Measurements from ENCODE around the gene MRPL1. TPM values are rescaled to one million over a fixed set of nuclear protein-coding genes. Genes with fewer than 3 reads are reported as not detected.

MRPL1 gene
- polyA plus RNA-seq, 4 donors = 21.9 to 61.8 (median 32.1) TPM

GRCh38 chr4:77819404-77819842 lies 43.2 kb upstream of the MRPL1 start:
- Histone ChIP-seq H3K27me3 (ENCODE audit: control insufficient read depth in 3 of 3, insufficient read depth in 3 of 3, low read length in 3 of 3) (no peaks in the 10 kb centered on the region), H3K9me3 (ENCODE audit: control insufficient read depth in 2 of 2, insufficient read depth in 1 of 2, low read depth in 1 of 2, low read length in 1 of 2) (no peaks in the 10 kb centered on the region), H3K36me3 (ENCODE audit: control insufficient read depth in 3 of 3, insufficient read depth in 2 of 3, low read depth in 1 of 3, low read length in 3 of 3) (no peaks in the 10 kb centered on the region), H3K4me1 (ENCODE audit: control insufficient read depth in 3 of 3, insufficient read depth in 2 of 3, low read depth in 1 of 3, low read length in 2 of 3) (peaks cover 3 to 18% (median 7%) of the 10 kb centered on the region in 3 donors), H3K4me3 (ENCODE audit: low read depth in 1 of 3, low read length in 3 of 3) (peak overlapping the region; percentile 97 to 99 (median 99)), H3K27ac (ENCODE audit: low read depth in 1 of 3, low read length in 2 of 3) (peak overlapping the region; percentile 99 to 100 (median 99))
- FAIRE-seq = no peak
- no peak for DNase-seq
- WGBS, 3 donors = 0 to 3% (median 1%) methylated on average over 19 to 66 of the region's 66 CpGs

- Histone ChIP-seq H3K4me1 (ENCODE audit: control insufficient read depth in 3 of 3, insufficient read depth in 2 of 3, low read depth in 1 of 3, low read length in 2 of 3) (peaks cover 3 to 18% (median 7%) of the 10 kb centered on the region in 3 donors), H3K27ac (ENCODE audit: low read depth in 1 of 3, low read length in 2 of 3) (peak overlapping the region; percentile 99 to 100 (median 99)), H3K9me3 (ENCODE audit: control insufficient read depth in 2 of 2, insufficient read depth in 1 of 2, low read depth in 1 of 2, low read length in 1 of 2) (no peaks in the 10 kb centered on the region), H3K27me3 (ENCODE audit: control insufficient read depth in 3 of 3, insufficient read depth in 3 of 3, low read length in 3 of 3) (no peaks in the 10 kb centered on the region), H3K4me3 (ENCODE audit: low read depth in 1 of 3, low read length in 3 of 3) (peak overlapping the region; percentile 97 to 99 (median 99)), H3K36me3 (ENCODE audit: control insufficient read depth in 3 of 3, insufficient read depth in 2 of 3, low read depth in 1 of 3, low read length in 3 of 3) (no peaks in the 10 kb centered on the region)
- peak; percentile 95 to 96 for DNase-seq
- FAIRE-seq = no peak
- WGBS, 3 donors = 0 to 1% (median 1%) methylated on average over 62 to 81 of the region's 81 CpGs
These were observed 42.6 kb upstream of the MRPL1 start for GRCh38 chr4:77819843-77820648.

- FAIRE-seq (no peak), DNase-seq (no peak)
- Histone ChIP-seq H3K4me3 (ENCODE audit: low read depth in 1 of 3, low read length in 3 of 3) (peak overlapping the region; percentile 97 to 99 (median 99)), H3K27me3 (ENCODE audit: control insufficient read depth in 3 of 3, insufficient read depth in 3 of 3, low read length in 3 of 3) (no peaks in the 10 kb centered on the region), H3K27ac (ENCODE audit: low read depth in 1 of 3, low read length in 2 of 3) (peak overlapping the region; percentile 99 to 100 (median 99)), H3K36me3 (ENCODE audit: control insufficient read depth in 3 of 3, insufficient read depth in 2 of 3, low read depth in 1 of 3, low read length in 3 of 3) (no peaks in the 10 kb centered on the region), H3K4me1 (ENCODE audit: control insufficient read depth in 3 of 3, insufficient read depth in 2 of 3, low read depth in 1 of 3, low read length in 2 of 3) (peaks cover 2 to 12% (median 3%) of the 10 kb centered on the region in 3 donors), H3K9me3 (ENCODE audit: control insufficient read depth in 2 of 2, insufficient read depth in 1 of 2, low read depth in 1 of 2, low read length in 1 of 2) (no peaks in the 10 kb centered on the region)
- WGBS, 3 donors = 4 to 9% (median 8%) methylated on average over 14 of the region's 14 CpGs
These were observed 41.7 kb upstream of the MRPL1 start for GRCh38 chr4:77820649-77821561.

- no peak overlapping the region for H3K4me3 ChIP-seq (ENCODE audit: low read depth in 1 of 3, low read length in 3 of 3)
- peak; percentile 9 to 49 for DNase-seq
- H3K27me3 ChIP-seq (ENCODE audit: control insufficient read depth in 3 of 3, insufficient read depth in 3 of 3, low read length in 3 of 3) = no peaks in the 10 kb centered on the region
- 45 to 51% (median 47%) methylated on average over 1 of the region's 1 CpG for WGBS, 3 donors
- H3K27ac ChIP-seq (ENCODE audit: low read depth in 1 of 3, low read length in 2 of 3) = peak overlapping the region; percentile 17 to 86 (median 25)
- no peaks in the 10 kb centered on the region for H3K36me3 ChIP-seq (ENCODE audit: control insufficient read depth in 3 of 3, insufficient read depth in 2 of 3, low read depth in 1 of 3, low read length in 3 of 3)
- FAIRE-seq = no peak
- H3K4me1 ChIP-seq (ENCODE audit: control insufficient read depth in 3 of 3, insufficient read depth in 2 of 3, low read depth in 1 of 3, low read length in 2 of 3) = peaks cover 2 to 8% (median 3%) of the 10 kb centered on the region in 3 donors
- H3K9me3 ChIP-seq (ENCODE audit: control insufficient read depth in 2 of 2, insufficient read depth in 1 of 2, low read depth in 1 of 2, low read length in 1 of 2) = no peaks in the 10 kb centered on the region
These were observed 40.9 kb upstream of the MRPL1 start for GRCh38 chr4:77821775-77822174.

GRCh38 chr4:77826275-77826674 lies 36.4 kb upstream of the MRPL1 start:
- H3K27me3 ChIP-seq (ENCODE audit: control insufficient read depth in 3 of 3, insufficient read depth in 3 of 3, low read length in 3 of 3) = peaks cover 0 to 8% (median 0%) of the 10 kb centered on the region in 3 donors
- H3K9me3 ChIP-seq (ENCODE audit: control insufficient read depth in 2 of 2, insufficient read depth in 1 of 2, low read depth in 1 of 2, low read length in 1 of 2) = no peaks in the 10 kb centered on the region
- peaks cover under 1 to 2% (median 1%) of the 10 kb centered on the region in 3 donors for H3K4me1 ChIP-seq (ENCODE audit: control insufficient read depth in 3 of 3, insufficient read depth in 2 of 3, low read depth in 1 of 3, low read length in 2 of 3)
- no peak overlapping the region for H3K4me3 ChIP-seq (ENCODE audit: low read depth in 1 of 3, low read length in 3 of 3)
- 76 to 82% (median 79%) methylated on average over 6 of the region's 6 CpGs for WGBS, 3 donors
- DNase-seq (no peak), FAIRE-seq (no peak)
- H3K36me3 ChIP-seq (ENCODE audit: control insufficient read depth in 3 of 3, insufficient read depth in 2 of 3, low read depth in 1 of 3, low read length in 3 of 3) = no peaks in the 10 kb centered on the region
- H3K27ac ChIP-seq (ENCODE audit: low read depth in 1 of 3, low read length in 2 of 3) = no peak overlapping the region

GRCh38 chr4:77827343-77827742 lies 35.3 kb upstream of the MRPL1 start:
- Histone ChIP-seq H3K27ac (ENCODE audit: low read depth in 1 of 3, low read length in 2 of 3) (no peak overlapping the region), H3K4me1 (ENCODE audit: control insufficient read depth in 3 of 3, insufficient read depth in 2 of 3, low read depth in 1 of 3, low read length in 2 of 3) (no peaks in the 10 kb centered on the region), H3K4me3 (ENCODE audit: low read depth in 1 of 3, low read length in 3 of 3) (no peak overlapping the region), H3K9me3 (ENCODE audit: control insufficient read depth in 2 of 2, insufficient read depth in 1 of 2, low read depth in 1 of 2, low read length in 1 of 2) (no peaks in the 10 kb centered on the region), H3K27me3 (ENCODE audit: control insufficient read depth in 3 of 3, insufficient read depth in 3 of 3, low read length in 3 of 3) (peaks cover 0 to 8% (median 0%) of the 10 kb centered on the region in 3 donors), H3K36me3 (ENCODE audit: control insufficient read depth in 3 of 3, insufficient read depth in 2 of 3, low read depth in 1 of 3, low read length in 3 of 3) (no peaks in the 10 kb centered on the region)
- no peak for FAIRE-seq
- peak in 1 of 2 donors; percentile 17 for DNase-seq

GRCh38 chr4:77833126-77833724 lies 29.4 kb upstream of the MRPL1 start:
- no peak for DNase-seq
- Histone ChIP-seq H3K36me3 (ENCODE audit: control insufficient read depth in 3 of 3, insufficient read depth in 2 of 3, low read depth in 1 of 3, low read length in 3 of 3) (no peaks in the 10 kb centered on the region), H3K4me3 (ENCODE audit: low read depth in 1 of 3, low read length in 3 of 3) (no peak overlapping the region), H3K4me1 (ENCODE audit: control insufficient read depth in 3 of 3, insufficient read depth in 2 of 3, low read depth in 1 of 3, low read length in 2 of 3) (no peaks in the 10 kb centered on the region), H3K27ac (ENCODE audit: low read depth in 1 of 3, low read length in 2 of 3) (no peak overlapping the region), H3K27me3 (ENCODE audit: control insufficient read depth in 3 of 3, insufficient read depth in 3 of 3, low read length in 3 of 3) (peaks cover 0 to 7% (median 0%) of the 10 kb centered on the region in 3 donors), H3K9me3 (ENCODE audit: control insufficient read depth in 2 of 2, insufficient read depth in 1 of 2, low read depth in 1 of 2, low read length in 1 of 2) (no peaks in the 10 kb centered on the region)
- 70 to 78% (median 72%) methylated on average over 2 of the region's 2 CpGs for WGBS, 3 donors
- no peak for FAIRE-seq

- Histone ChIP-seq H3K4me1 (ENCODE audit: control insufficient read depth in 3 of 3, insufficient read depth in 2 of 3, low read depth in 1 of 3, low read length in 2 of 3) (no peaks in the 10 kb centered on the region), H3K27me3 (ENCODE audit: control insufficient read depth in 3 of 3, insufficient read depth in 3 of 3, low read length in 3 of 3) (peaks cover 0 to under 1% (median 0%) of the 10 kb centered on the region in 3 donors), H3K4me3 (ENCODE audit: low read depth in 1 of 3, low read length in 3 of 3) (no peak overlapping the region), H3K36me3 (ENCODE audit: control insufficient read depth in 3 of 3, insufficient read depth in 2 of 3, low read depth in 1 of 3, low read length in 3 of 3) (no peaks in the 10 kb centered on the region), H3K27ac (ENCODE audit: low read depth in 1 of 3, low read length in 2 of 3) (no peak overlapping the region), H3K9me3 (ENCODE audit: control insufficient read depth in 2 of 2, insufficient read depth in 1 of 2, low read depth in 1 of 2, low read length in 1 of 2) (no peaks in the 10 kb centered on the region)
- FAIRE-seq (no peak), DNase-seq (no peak)
- 48 to 52% (median 51%) methylated on average over 4 of the region's 4 CpGs for WGBS, 3 donors
These were observed 28.2 kb upstream of the MRPL1 start for GRCh38 chr4:77834403-77834802.
